Muscle layer of colon (tissue), 2 donors: Measurements from ENCODE around the gene ACOT13.

ENCODE experiments used
- H3K27ac ChIP-seq: one replicate; pipeline ENCODE4 v1.7.0; 2013; ENCODE audit warnings: low read depth, mild to moderate bottlenecking, low read length, moderate library complexity
- H3K27me3 ChIP-seq, 2 donors: one replicate each; pipeline ENCODE4 v1.7.0; 2013; ENCODE audit warnings: low read length in 2 of 2, mild to moderate bottlenecking in 2 of 2; ENCODE audit not compliant: insufficient read depth in 2 of 2, control insufficient read depth in 1 of 2
- H3K36me3 ChIP-seq: one replicate; pipeline ENCODE4 v1.7.0; 2013; ENCODE audit warnings: mild to moderate bottlenecking, low read length; ENCODE audit not compliant: insufficient read depth
- H3K4me1 ChIP-seq: one replicate; pipeline ENCODE4 v1.7.0; 2013; ENCODE audit warnings: mild to moderate bottlenecking, low read length; ENCODE audit not compliant: insufficient read depth
- H3K4me3 ChIP-seq, 2 donors: one replicate each; pipeline ENCODE4 v1.7.0; 2013; ENCODE audit warnings: low read length in 2 of 2, low read depth in 1 of 2, mild to moderate bottlenecking in 1 of 2, moderate library complexity in 1 of 2
- H3K9ac ChIP-seq: one replicate; pipeline ENCODE4 v1.7.0; 2013; ENCODE audit warnings: low read length
- H3K9me3 ChIP-seq: one replicate; pipeline ENCODE4 v1.7.0; 2013; ENCODE audit warnings: mild to moderate bottlenecking, low read length
- donor health status: abdominal sarcoma.
- donor health status: Adenocarcinoma of cecum.

Gene ACOT13

GRCh38 chr6:24680582-24680981, 13.7 kb downstream of the ACOT13 start:
- Histone ChIP-seq H3K9ac (no peak overlapping the region), H3K36me3 (no peaks in the 10 kb centered on the region), H3K4me1 (no peaks in the 10 kb centered on the region), H3K27ac (no peak overlapping the region), H3K9me3 (no peaks in the 10 kb centered on the region), H3K4me3 (no peak overlapping the region), H3K27me3 (no peaks in the 10 kb centered on the region)

GRCh38 chr6:24683297-24684296, 16.7 kb downstream of the ACOT13 start:
- Histone ChIP-seq H3K4me3 (no peak overlapping the region), H3K36me3 (no peaks in the 10 kb centered on the region), H3K9ac (no peak overlapping the region), H3K4me1 (no peaks in the 10 kb centered on the region), H3K27me3 (no peaks in the 10 kb centered on the region), H3K27ac (no peak overlapping the region), H3K9me3 (no peaks in the 10 kb centered on the region)

GRCh38 chr6:24686408-24686807, 19.5 kb downstream of the ACOT13 start:
- H3K4me3 ChIP-seq = no peak overlapping the region
- H3K27me3 ChIP-seq = no peaks in the 10 kb centered on the region
- H3K9me3 ChIP-seq = no peaks in the 10 kb centered on the region
- no peak overlapping the region for H3K27ac ChIP-seq
- H3K4me1 ChIP-seq = no peaks in the 10 kb centered on the region
- no peaks in the 10 kb centered on the region for H3K36me3 ChIP-seq
- no peak overlapping the region for H3K9ac ChIP-seq

GRCh38 chr6:24686946-24687345, 20.1 kb downstream of the ACOT13 start:
- Histone ChIP-seq H3K27me3 (no peaks in the 10 kb centered on the region), H3K4me1 (no peaks in the 10 kb centered on the region), H3K9me3 (no peaks in the 10 kb centered on the region), H3K27ac (no peak overlapping the region), H3K4me3 (no peak overlapping the region), H3K9ac (no peak overlapping the region), H3K36me3 (no peaks in the 10 kb centered on the region)

GRCh38 chr6:24689964-24690363, 23.1 kb downstream of the ACOT13 start:
- Histone ChIP-seq H3K36me3 (no peaks in the 10 kb centered on the region), H3K27ac (no peak overlapping the region), H3K4me3 (no peak overlapping the region), H3K9ac (no peak overlapping the region), H3K9me3 (no peaks in the 10 kb centered on the region), H3K27me3 (no peaks in the 10 kb centered on the region), H3K4me1 (no peaks in the 10 kb centered on the region)

- Histone ChIP-seq H3K36me3 (no peaks in the 10 kb centered on the region), H3K27ac (no peak overlapping the region), H3K27me3 (no peaks in the 10 kb centered on the region), H3K4me3 (no peak overlapping the region), H3K4me1 (no peaks in the 10 kb centered on the region), H3K9ac (no peak overlapping the region), H3K9me3 (no peaks in the 10 kb centered on the region)
Observed at GRCh38 chr6:24690593-24690992, 23.7 kb downstream of the ACOT13 start.

- no peaks in the 10 kb centered on the region for H3K9me3 ChIP-seq
- no peaks in the 10 kb centered on the region for H3K4me1 ChIP-seq
- no peaks in the 10 kb centered on the region for H3K36me3 ChIP-seq
- H3K27me3 ChIP-seq = no peaks in the 10 kb centered on the region
- no peak overlapping the region for H3K4me3 ChIP-seq
- H3K9ac ChIP-seq = no peak overlapping the region
- no peak overlapping the region for H3K27ac ChIP-seq
Observed at GRCh38 chr6:24691550-24691949, 24.7 kb downstream of the ACOT13 start.

GRCh38 chr6:24692003-24692402, 25.1 kb downstream of the ACOT13 start:
- H3K27ac ChIP-seq = no peak overlapping the region
- no peaks in the 10 kb centered on the region for H3K4me1 ChIP-seq
- no peaks in the 10 kb centered on the region for H3K27me3 ChIP-seq
- no peak overlapping the region for H3K4me3 ChIP-seq
- no peak overlapping the region for H3K9ac ChIP-seq
- no peaks in the 10 kb centered on the region for H3K36me3 ChIP-seq
- H3K9me3 ChIP-seq = no peaks in the 10 kb centered on the region

GRCh38 chr6:24692415-24692814, 25.5 kb downstream of the ACOT13 start:
- H3K9me3 ChIP-seq = no peaks in the 10 kb centered on the region
- H3K27me3 ChIP-seq = no peaks in the 10 kb centered on the region
- no peaks in the 10 kb centered on the region for H3K36me3 ChIP-seq
- no peak overlapping the region for H3K27ac ChIP-seq
- no peaks in the 10 kb centered on the region for H3K4me1 ChIP-seq
- no peak overlapping the region for H3K4me3 ChIP-seq
- H3K9ac ChIP-seq = no peak overlapping the region

- Histone ChIP-seq H3K36me3 (peaks cover 4% of the 10 kb centered on the region), H3K4me3 (no peak overlapping the region), H3K4me1 (no peaks in the 10 kb centered on the region), H3K9me3 (no peaks in the 10 kb centered on the region), H3K27ac (no peak overlapping the region), H3K27me3 (no peaks in the 10 kb centered on the region), H3K9ac (no peak overlapping the region)
Observed at GRCh38 chr6:24692848-24693592, 26.1 kb downstream of the ACOT13 start.

- Histone ChIP-seq H3K4me3 (no peak overlapping the region), H3K27me3 (no peaks in the 10 kb centered on the region), H3K9me3 (no peaks in the 10 kb centered on the region), H3K36me3 (peaks cover 5% of the 10 kb centered on the region), H3K9ac (no peak overlapping the region), H3K4me1 (no peaks in the 10 kb centered on the region), H3K27ac (no peak overlapping the region)
Observed at GRCh38 chr6:24694198-24694597, 27.3 kb downstream of the ACOT13 start.
